AG10803 (cell line): ENCODE results near the gene KIRREL1.

Experiments used
- DNase-seq: peaks from one replicate; pipeline ENCODE4 v3.0.0; 2010; ENCODE audit warnings: low read depth
- H3K4me3 ChIP-seq: 2 replicates; pipeline ENCODE4 v1.5.1; 2011; ENCODE audit warnings: mild to moderate bottlenecking, low read length, control low read depth
- CTCF ChIP-seq: conservative IDR thresholded peaks from 2 replicates; pipeline ENCODE4 v1.5.1; 2011; ENCODE audit warnings: mild to moderate bottlenecking, low read length, control low read depth, inconsistent platforms

Gene KIRREL1

GRCh38 chr1:157994704-157995582 is 1.5 kb downstream of the KIRREL1 start:
- H3K4me3 ChIP-seq: peak overlapping the region; percentile 94
- TF ChIP-seq CTCF: no peak
- DNase-seq: peak; percentile 57

GRCh38 chr1:157995583-157996169 is 2.2 kb downstream of the KIRREL1 start:
- no peak for DNase-seq
- TF ChIP-seq CTCF: peak; percentile 34
- H3K4me3 ChIP-seq: peak overlapping the region; percentile 94

- DNase-seq: no peak
- H3K4me3 ChIP-seq: peak overlapping the region; percentile 94
- TF ChIP-seq CTCF: no peak
Measured at GRCh38 chr1:157996433-157996832, 3.0 kb downstream of the KIRREL1 start.

- no peak overlapping the region for H3K4me3 ChIP-seq
- no peak for DNase-seq
- no peak for TF ChIP-seq CTCF
Measured at GRCh38 chr1:158000507-158000906, 7.1 kb downstream of the KIRREL1 start.

- TF ChIP-seq CTCF: no peak; the same call in 1 of the 2 replicates
- peak; percentile 49 for DNase-seq
- peak overlapping the region; percentile 11; the same call in 1 of the 2 replicates for H3K4me3 ChIP-seq
Measured at GRCh38 chr1:158002022-158002630, 8.7 kb downstream of the KIRREL1 start.

GRCh38 chr1:158002631-158003405 is 9.4 kb downstream of the KIRREL1 start:
- peak overlapping the region; percentile 25 for H3K4me3 ChIP-seq
- TF ChIP-seq CTCF: no peak
- DNase-seq: no peak
